ENCODE data around the gene BPIFB6. TPM values are rescaled to one million over a fixed set of nuclear protein-coding genes. Genes with fewer than 3 reads are reported as not detected.

Gene BPIFB6
- total RNA-seq, 1 donor, result not detected

- H3K79me2 ChIP-seq (ENCODE audit: insufficient read depth, low read length), result no peaks in the 10 kb centered on the region
- peaks cover 9% of the 10 kb centered on the region for H3K27me3 ChIP-seq (ENCODE audit: insufficient read depth, low read length)
- no peak for TF ChIP-seq CTCF (IDR thresholded peaks at IDR 0.05; ENCODE audit: extremely low read depth, low read depth, low read length)
- no peak overlapping the region for H3K4me2 ChIP-seq (ENCODE audit: insufficient read depth, low read length)
- H3K4me3 ChIP-seq (ENCODE audit: insufficient read depth, low read length), result no peak overlapping the region
- H3K4me1 ChIP-seq (ENCODE audit: insufficient read depth, low read length), result no peaks in the 10 kb centered on the region
- H3K27ac ChIP-seq (ENCODE audit: low read depth, low read length), result no peak overlapping the region
- DNase-seq (ENCODE audit: insufficient read length, low spot score, missing footprints), result no peak
- H3K9me3 ChIP-seq (ENCODE audit: low read depth, low read length), result no peaks in the 10 kb centered on the region
- H2AFZ ChIP-seq (ENCODE audit: low read length), result no peak overlapping the region
- no peaks in the 10 kb centered on the region for H4K20me1 ChIP-seq (ENCODE audit: insufficient read depth, low read length)
- H3K36me3 ChIP-seq (ENCODE audit: insufficient read depth, low read length), result no peaks in the 10 kb centered on the region
Measured at GRCh38 chr20:32991383-32991782, 40.1 kb upstream of the BPIFB6 start.

- no peaks in the 10 kb centered on the region for H3K79me2 ChIP-seq (ENCODE audit: insufficient read depth, low read length)
- H2AFZ ChIP-seq (ENCODE audit: low read length), result no peak overlapping the region
- no peaks in the 10 kb centered on the region for H3K9me3 ChIP-seq (ENCODE audit: low read depth, low read length)
- TF ChIP-seq CTCF (IDR thresholded peaks at IDR 0.05; ENCODE audit: extremely low read depth, low read depth, low read length), result no peak
- peaks cover 9% of the 10 kb centered on the region for H3K27me3 ChIP-seq (ENCODE audit: insufficient read depth, low read length)
- no peaks in the 10 kb centered on the region for H3K36me3 ChIP-seq (ENCODE audit: insufficient read depth, low read length)
- no peaks in the 10 kb centered on the region for H4K20me1 ChIP-seq (ENCODE audit: insufficient read depth, low read length)
- H3K4me1 ChIP-seq (ENCODE audit: insufficient read depth, low read length), result no peaks in the 10 kb centered on the region
- no peak overlapping the region for H3K4me3 ChIP-seq (ENCODE audit: insufficient read depth, low read length)
- no peak overlapping the region for H3K4me2 ChIP-seq (ENCODE audit: insufficient read depth, low read length)
- no peak overlapping the region for H3K27ac ChIP-seq (ENCODE audit: low read depth, low read length)
- DNase-seq (ENCODE audit: insufficient read length, low spot score, missing footprints), result no peak
Measured at GRCh38 chr20:32991792-32992641, 39.4 kb upstream of the BPIFB6 start.

- Histone ChIP-seq H4K20me1 (ENCODE audit: insufficient read depth, low read length) (no peaks in the 10 kb centered on the region), H3K4me1 (ENCODE audit: insufficient read depth, low read length) (no peaks in the 10 kb centered on the region), H3K9me3 (ENCODE audit: low read depth, low read length) (no peaks in the 10 kb centered on the region), H3K4me2 (ENCODE audit: insufficient read depth, low read length) (no peak overlapping the region), H2AFZ (ENCODE audit: low read length) (no peak overlapping the region), H3K27ac (ENCODE audit: low read depth, low read length) (no peak overlapping the region), H3K79me2 (ENCODE audit: insufficient read depth, low read length) (no peaks in the 10 kb centered on the region), H3K4me3 (ENCODE audit: insufficient read depth, low read length) (no peak overlapping the region), H3K36me3 (ENCODE audit: insufficient read depth, low read length) (no peaks in the 10 kb centered on the region), H3K27me3 (ENCODE audit: insufficient read depth, low read length) (peaks cover 9% of the 10 kb centered on the region)
- no peak for TF ChIP-seq CTCF (IDR thresholded peaks at IDR 0.05; ENCODE audit: extremely low read depth, low read depth, low read length)
- no peak for DNase-seq (ENCODE audit: insufficient read length, low spot score, missing footprints)
Measured at GRCh38 chr20:32993496-32994050, 37.9 kb upstream of the BPIFB6 start.

- no peak for TF ChIP-seq CTCF (IDR thresholded peaks at IDR 0.05; ENCODE audit: extremely low read depth, low read depth, low read length)
- no peak for DNase-seq (ENCODE audit: insufficient read length, low spot score, missing footprints)
- no peak overlapping the region for H2AFZ ChIP-seq (ENCODE audit: low read length)
Measured at GRCh38 chr20:32995802-32996201, 35.6 kb upstream of the BPIFB6 start.

More at GRCh38 chr20:32995802-32996201, 35.6 kb upstream of the BPIFB6 start:
- no peak overlapping the region for H3K4me2 ChIP-seq (ENCODE audit: insufficient read depth, low read length)
- H3K36me3 ChIP-seq (ENCODE audit: insufficient read depth, low read length), result no peaks in the 10 kb centered on the region
- H3K4me1 ChIP-seq (ENCODE audit: insufficient read depth, low read length), result no peaks in the 10 kb centered on the region
- no peak overlapping the region for H3K27ac ChIP-seq (ENCODE audit: low read depth, low read length)
- peaks cover 9% of the 10 kb centered on the region for H3K27me3 ChIP-seq (ENCODE audit: insufficient read depth, low read length)
- H3K4me3 ChIP-seq (ENCODE audit: insufficient read depth, low read length), result no peak overlapping the region
- H3K9me3 ChIP-seq (ENCODE audit: low read depth, low read length), result no peaks in the 10 kb centered on the region
- no peaks in the 10 kb centered on the region for H4K20me1 ChIP-seq (ENCODE audit: insufficient read depth, low read length)
- no peaks in the 10 kb centered on the region for H3K79me2 ChIP-seq (ENCODE audit: insufficient read depth, low read length)

Measured in osteoblast (primary cell).